Smooth muscle cell of trachea (primary cell): Measurements from ENCODE around the gene PM20D2. TPM values are rescaled to one million over a fixed set of nuclear protein-coding genes. Genes with fewer than 3 reads are reported as not detected.

Experiments
- total RNA-seq: library from RNA; depleted of rRNA; stranded (reverse); fragments of >200 nt; gene quantifications from 2 replicates; pipeline ENCODE4 v1.2.1, GENCODE V29; 2014

PM20D2 gene
- total RNA-seq = 3.3 and 3.8 TPM in 2 replicates

GRCh38 chr6:89145956-89146717 is at the start of gene PM20D2:
Gene PM20D2, plus strand, starts transcription at chr6:89146055. Its CDS starts 90 bp downstream, at chr6:89146145.

GRCh38 chr6:89117211-89118108 is 28.4 kb upstream of the PM20D2 start, which contains the start of gene SRSF12:
Gene SRSF12, minus strand, starts transcription at chr6:89118071. Its CDS starts 184 bp downstream, at chr6:89117887.

Other genes with a start within 250 kb of the PM20D2 start
- 15.7 and 28.8 TPM in 2 replicates for gene RNGTT, start 182.4 kb upstream of the PM20D2 start, total RNA-seq
- gene PNRC1, start 65.3 kb upstream of the PM20D2 start, total RNA-seq = 66.3 and 68.5 TPM in 2 replicates
- not detected in 2 replicates for gene SRSF12, start 28.0 kb upstream of the PM20D2 start, total RNA-seq
- not detected in 2 replicates for gene GABRR1, start 71.3 kb downstream of the PM20D2 start, total RNA-seq
- 0.15 TPM in 1 of 2 replicates, not detected in the other for gene GABRR2, start 169.2 kb downstream of the PM20D2 start, total RNA-seq
- gene UBE2J1, start 206.7 kb downstream of the PM20D2 start, total RNA-seq = 22.5 and 23.1 TPM in 2 replicates